Central memory CD4-positive, alpha-beta T cell (primary cell): Measurements from ENCODE around the gene RNGTT.
"Not testable (repeated sequence)": the region's sequence is repeated elsewhere in the genome, so short reads cannot be mapped to it uniquely, and the experiment has no call there.

Experiments used
- DNase-seq: peaks from one replicate; pipeline ENCODE4 v3.0.0; 2022

The RNGTT gene

GRCh38 chr6:88864359-88865054 lies 98.9 kb downstream of the RNGTT start:
- DNase-seq: no peak

GRCh38 chr6:88860310-88860709 lies 103.1 kb downstream of the RNGTT start:
- no peak for DNase-seq

GRCh38 chr6:88858455-88858854 lies 105.0 kb downstream of the RNGTT start:
- DNase-seq: no peak

GRCh38 chr6:88856566-88856965 lies 106.9 kb downstream of the RNGTT start:
- no peak for DNase-seq

- no peak for DNase-seq
Measured at GRCh38 chr6:88855541-88856147, 107.8 kb downstream of the RNGTT start.

GRCh38 chr6:88852775-88853174 lies 110.6 kb downstream of the RNGTT start:
- no peak for DNase-seq

GRCh38 chr6:88852000-88852399 lies 111.4 kb downstream of the RNGTT start:
- no peak for DNase-seq

GRCh38 chr6:88848870-88849269 lies 114.5 kb downstream of the RNGTT start:
- DNase-seq: no peak

- no peak for DNase-seq
Measured at GRCh38 chr6:88843040-88843439, 120.4 kb downstream of the RNGTT start.

GRCh38 chr6:88842320-88842719 lies 121.1 kb downstream of the RNGTT start:
- DNase-seq: no peak

- no peak for DNase-seq
Measured at GRCh38 chr6:88840796-88841539, 122.5 kb downstream of the RNGTT start.

GRCh38 chr6:88840289-88840688 lies 123.1 kb downstream of the RNGTT start:
- no peak for DNase-seq

GRCh38 chr6:88839280-88839679 lies 124.1 kb downstream of the RNGTT start:
- no peak for DNase-seq

- no peak for DNase-seq
Measured at GRCh38 chr6:88835210-88835609, 128.2 kb downstream of the RNGTT start.

GRCh38 chr6:88833071-88833470 lies 130.3 kb downstream of the RNGTT start:
- not testable (repeated sequence) for DNase-seq

GRCh38 chr6:88827599-88827998 lies 135.8 kb downstream of the RNGTT start:
- DNase-seq: not testable (repeated sequence)

- no peak for DNase-seq
Measured at GRCh38 chr6:88825856-88826255, 137.6 kb downstream of the RNGTT start.

GRCh38 chr6:88823998-88824397 lies 139.4 kb downstream of the RNGTT start:
- no peak for DNase-seq

GRCh38 chr6:88815491-88815890 lies 147.9 kb downstream of the RNGTT start:
- DNase-seq: no peak

GRCh38 chr6:88814909-88815308 lies 148.5 kb downstream of the RNGTT start:
- DNase-seq: no peak

- DNase-seq: no peak
Measured at GRCh38 chr6:88813045-88813444, 150.4 kb downstream of the RNGTT start.

- DNase-seq: no peak
Measured at GRCh38 chr6:88810701-88811100, 152.7 kb downstream of the RNGTT start.

- no peak for DNase-seq
Measured at GRCh38 chr6:88810089-88810488, 153.3 kb downstream of the RNGTT start.

GRCh38 chr6:88808381-88808780 lies 155.0 kb downstream of the RNGTT start:
- DNase-seq: no peak
